IMR-90 (cell line): ENCODE data around the gene RASSF4. TPM values are rescaled to one million over a fixed set of nuclear protein-coding genes. Genes with fewer than 3 reads are reported as not detected.

Experiments
- ATAC-seq: fragments of 200-7000 bp; cut with Tn5 transposase; 2 replicates; pipeline ENCODE4 v1.9.1; 2020; ENCODE audit warnings: low read depth, mild to moderate bottlenecking, moderate library complexity
- BruUV-seq: library from RNA; stranded (reverse); fragments of 400-500 nt; replicated peaks from 2 replicates; lab custom pipeline; 2021; lab: Mats Ljungman, UMichigan
- CTCF ChIA-PET: fragments of 300-600 bp; formaldehyde crosslinking; extraction: SDS; loops from one replicate; lab custom pipeline; 2021; ENCODE audit warnings: antibody characterized with exemption; lab: Yijun Ruan, JAX
- POLR2A ChIA-PET: fragments of 300-600 bp; sonication (Branson Sonifier 250); formaldehyde crosslinking; loops from one replicate; lab custom pipeline; 2022; ENCODE audit warnings: antibody characterized with exemption; ENCODE audit not compliant: unreplicated experiment; lab: Charles Lee
- DNase-seq: peaks from one replicate; pipeline ENCODE4 v3.0.0; 2013
- H2AFZ ChIP-seq: replicated peaks from 2 replicates; pipeline ENCODE3; 2013; ENCODE audit warnings: low read length, mild to moderate bottlenecking; ENCODE audit not compliant: poor library complexity
- H2AK5ac ChIP-seq: 2 replicates; pipeline ENCODE4 v1.6.1; 2013; ENCODE audit warnings: low read depth, low read length, inconsistent platforms
- H2AK9ac ChIP-seq: replicated peaks from 2 replicates; pipeline ENCODE3; 2013; ENCODE audit warnings: mild to moderate bottlenecking, low read depth, low read length, moderate library complexity; ENCODE audit not compliant: poor library complexity
- H2BK120ac ChIP-seq: 2 replicates; pipeline ENCODE4 v1.6.1; 2013; ENCODE audit warnings: low read depth, low read length, inconsistent platforms
- H2BK15ac ChIP-seq: 3 replicates; pipeline ENCODE4 v1.6.1; 2013; ENCODE audit warnings: low read depth, low read length, inconsistent platforms
- H2BK20ac ChIP-seq: 2 replicates; pipeline ENCODE4 v1.6.1; 2013; ENCODE audit warnings: low read depth, mild to moderate bottlenecking, inconsistent platforms, low read length, moderate library complexity
- H2BK5ac ChIP-seq: 2 replicates; pipeline ENCODE4 v1.6.1; 2013; ENCODE audit warnings: mild to moderate bottlenecking, low read depth, low read length, inconsistent platforms; ENCODE audit not compliant: poor library complexity, severe bottlenecking
- H3K14ac ChIP-seq: replicated peaks from 2 replicates; pipeline ENCODE4 v1.6.1; 2013; ENCODE audit warnings: low read depth, low read length, inconsistent platforms
- H3K18ac ChIP-seq: 2 replicates; pipeline ENCODE4 v1.6.1; 2013; ENCODE audit warnings: low read depth, low read length, control low read depth
- H3K23ac ChIP-seq: 2 replicates; pipeline ENCODE4 v1.6.1; 2013; ENCODE audit warnings: low read depth, low read length, inconsistent platforms
- H3K27ac ChIP-seq: 2 replicates; pipeline ENCODE4 v1.5.1; 2013; ENCODE audit warnings: mild to moderate bottlenecking, control low read depth, low read length; ENCODE audit not compliant: insufficient read depth
- H3K27me3 ChIP-seq: 2 replicates; pipeline ENCODE4 v1.6.1; 2013; ENCODE audit warnings: low read length; ENCODE audit not compliant: control insufficient read depth, insufficient read depth
- H3K36me3 ChIP-seq: 2 replicates; pipeline ENCODE4 v1.6.1; 2013; ENCODE audit warnings: low read length, mixed read lengths; ENCODE audit not compliant: control insufficient read depth, insufficient read depth
- H3K4ac ChIP-seq: 2 replicates; pipeline ENCODE4 v1.6.1; 2013; ENCODE audit warnings: low read depth, low read length, inconsistent platforms
- H3K4me1 ChIP-seq: 2 replicates; pipeline ENCODE4 v1.6.1; 2013; ENCODE audit warnings: low read length, mixed read lengths; ENCODE audit not compliant: control insufficient read depth, insufficient read depth
- H3K4me2 ChIP-seq: 2 replicates; pipeline ENCODE4 v1.6.1; 2013; ENCODE audit warnings: low read depth, mild to moderate bottlenecking, control low read depth, low read length, moderate library complexity
- H3K4me3 ChIP-seq: 2 replicates; pipeline ENCODE4 v1.5.1; 2013; ENCODE audit warnings: low read depth, mild to moderate bottlenecking, control low read depth, low read length, moderate library complexity; ENCODE audit not compliant: insufficient read depth
- H3K56ac ChIP-seq: 2 replicates; pipeline ENCODE4 v1.6.1; 2013; ENCODE audit warnings: low read length, inconsistent platforms; ENCODE audit not compliant: insufficient read depth; ENCODE audit errors: extremely low read depth
- H3K79me1 ChIP-seq, 2 experiments: 2 replicates each; pipeline ENCODE4 v1.6.1; 2013; ENCODE audit warnings: low read length in 2 of 2, inconsistent platforms in 1 of 2, low read depth in 1 of 2
- H3K9ac ChIP-seq: 2 replicates; pipeline ENCODE4 v1.6.1; 2013; ENCODE audit warnings: low read depth, low read length, control low read depth
- H3K9me1 ChIP-seq: 2 replicates; pipeline ENCODE4 v1.6.1; 2013; ENCODE audit warnings: low read length, inconsistent platforms; ENCODE audit not compliant: insufficient read depth
- H3K9me3 ChIP-seq: 2 replicates; pipeline ENCODE4 v1.6.1; 2013; ENCODE audit warnings: low read length; ENCODE audit not compliant: control insufficient read depth, insufficient read depth
- H4K20me1 ChIP-seq: 2 replicates; pipeline ENCODE4 v1.6.1; 2013; ENCODE audit warnings: low read length, inconsistent platforms; ENCODE audit not compliant: insufficient read depth
- H4K5ac ChIP-seq: 2 replicates; pipeline ENCODE4 v1.6.1; 2013; ENCODE audit warnings: mild to moderate bottlenecking, low read depth, low read length, control low read depth
- H4K8ac ChIP-seq, 2 experiments: 2 replicates each; pipeline ENCODE4 v1.6.1; 2013; ENCODE audit warnings: low read depth in 2 of 2, low read length in 2 of 2, control low read depth in 1 of 2, inconsistent platforms in 1 of 2
- H4K91ac ChIP-seq: 2 replicates; pipeline ENCODE4 v1.6.1; 2013; ENCODE audit warnings: low read depth, low read length, inconsistent platforms; ENCODE audit not compliant: insufficient read depth
- BHLHE40 ChIP-seq: fragments of 150-350 bp; IDR thresholded peaks from 2 replicates; pipeline ENCODE4 v1.6.1; 2016; ENCODE audit warnings: mild to moderate bottlenecking, low read depth, low read length
- CEBPB ChIP-seq: IDR thresholded peaks from 2 replicates; pipeline ENCODE4 v1.6.1; 2012; ENCODE audit warnings: low read depth, low read length, improper control_type of control experiment
- CHD1 ChIP-seq: IDR thresholded peaks from 2 replicates; pipeline ENCODE4 v1.6.1; 2012; ENCODE audit warnings: low read depth, low read length, improper control_type of control experiment
- CTCF ChIP-seq: conservative IDR thresholded peaks from 2 replicates; pipeline ENCODE4 v1.5.1; 2012; ENCODE audit warnings: mild to moderate bottlenecking, low read depth, low read length, improper control_type of control experiment
- ELK1 ChIP-seq: fragments of 150-350 bp; IDR thresholded peaks from 2 replicates; pipeline ENCODE4 v1.6.1; 2016; ENCODE audit warnings: low read depth, mild to moderate bottlenecking, low read length, moderate library complexity, borderline replicate concordance
- FOS ChIP-seq: fragments of 150-350 bp; IDR thresholded peaks from 2 replicates; pipeline ENCODE4 v1.6.1; 2016; ENCODE audit warnings: low read depth, low read length
- MAFK ChIP-seq: IDR thresholded peaks from 2 replicates; pipeline ENCODE4 v1.6.1; 2012; ENCODE audit warnings: low read depth, low read length, improper control_type of control experiment
- MAZ ChIP-seq: IDR thresholded peaks from 2 replicates; pipeline ENCODE4 v1.6.1; 2012; ENCODE audit warnings: low read depth, mild to moderate bottlenecking, low read length, improper control_type of control experiment, moderate library complexity, borderline replicate concordance
- MXI1 ChIP-seq: IDR thresholded peaks from 2 replicates; pipeline ENCODE4 v1.6.1; 2012; ENCODE audit warnings: low read depth, mild to moderate bottlenecking, low read length, moderate library complexity, borderline replicate concordance
- NFE2L2 ChIP-seq: fragments of 150-350 bp; IDR thresholded peaks from 2 replicates; pipeline ENCODE4 v1.6.1; 2016; ENCODE audit warnings: low read depth, mild to moderate bottlenecking, low read length
- RAD21 ChIP-seq: IDR thresholded peaks from 2 replicates; pipeline ENCODE4 v1.6.1; 2012; ENCODE audit warnings: low read length, improper control_type of control experiment
- RCOR1 ChIP-seq: IDR thresholded peaks from 2 replicates; pipeline ENCODE4 v1.6.1; 2012; ENCODE audit warnings: mild to moderate bottlenecking, low read length, improper control_type of control experiment; ENCODE audit not compliant: insufficient replicate concordance
- RFX5 ChIP-seq: IDR thresholded peaks from 2 replicates; pipeline ENCODE4 v1.8.0; 2012; ENCODE audit warnings: low read depth, mild to moderate bottlenecking, low read length, moderate library complexity
- SMC3 ChIP-seq: fragments of 150-350 bp; IDR thresholded peaks from 2 replicates; pipeline ENCODE4 v1.6.1; 2016; ENCODE audit warnings: low read depth, mild to moderate bottlenecking, antibody characterized with exemption, low read length, moderate library complexity
- USF2 ChIP-seq: fragments of 150-350 bp; IDR thresholded peaks from 2 replicates; pipeline ENCODE4 v1.6.1; 2017; ENCODE audit warnings: mild to moderate bottlenecking, antibody characterized with exemption, low read length, low read depth
- WGBS, 2 experiments: methylation state at CpG; one replicate each; pipeline versions ENCODE4 v1.1.5 to v1.1.7; 2013; ENCODE audit warnings: missing lambda C conversion rate in 2 of 2; ENCODE audit not compliant: insufficient read length in 1 of 2; ENCODE audit errors: extremely low coverage in 2 of 2; 5-methylcytosine and 5-hydroxymethylcytosine counted together
- dilution Hi-C: fragments of 300-500 bp; cut with HindIII; formaldehyde crosslinking; loops from one replicate; pipeline ENCODE4 v1.14.3; 2018; ENCODE audit warnings: low sequenced_read_pairs; ENCODE audit not compliant: unreplicated experiment
- in situ Hi-C: fragments of 300-500 bp; cut with MboI; formaldehyde crosslinking; loops from 3 replicates; pipeline ENCODE4 v1.14.3; 2019; ENCODE audit warnings: low sequenced_read_pairs, inconsistent platforms, mixed read lengths
- intact Hi-C: fragments of 100-400 bp; cut with micrococcal nuclease; formaldehyde crosslinking; loops from 2 replicates; pipeline ENCODE4 v1.10.0; 2022
- polyA plus RNA-seq, 3 experiments: library from polyadenylated mRNA; depleted of rRNA; stranded (reverse); fragments of >200 nt; gene quantifications; 2 replicates each; pipeline ENCODE4 v1.2.3, GENCODE V29; 2012; ENCODE audit warnings: low replicate concordance in 1 of 3
- total RNA-seq: library from RNA; depleted of rRNA; stranded (reverse); fragments of >200 nt; gene quantifications from 2 replicates; pipeline ENCODE4 v1.2.3, GENCODE V29; 2012

RASSF4 gene
- total and polyA plus RNA-seq, 2 of the 4 experiments (the other 2 are of a cell fraction), result 5.9 to 8.6 TPM

- dilution Hi-C loops (no loop called here), in situ Hi-C loops (no loop called here), intact Hi-C loops (no loop called here)
- Histone ChIP-seq H3K36me3 (peaks cover 4% of the 10 kb centered on the region; the same call in 1 of the 2 replicates), H2BK120ac (no peak overlapping the region), H4K20me1 (no peaks in the 10 kb centered on the region), H3K56ac (no peak overlapping the region), H3K23ac (no peak overlapping the region), H2BK20ac (no peak overlapping the region), H2AK9ac (no peak overlapping the region), H4K91ac (no peak overlapping the region), H2BK15ac (no peak overlapping the region), H3K4me3 (no peak overlapping the region), H4K8ac (no peak overlapping the region), H3K9me3 (peaks cover 2% of the 10 kb centered on the region; the same call in 1 of the 2 replicates), H2AFZ (no peak overlapping the region), H3K4me1 (peaks cover 25% of the 10 kb centered on the region), H3K9me1 (peaks cover 11% of the 10 kb centered on the region), H4K5ac (no peak overlapping the region), H3K9ac (no peak overlapping the region), H2AK5ac (no peak overlapping the region), H2BK5ac (no peak overlapping the region), H3K4me2 (no peak overlapping the region; the same call in 1 of the 2 replicates), H3K79me1 (peaks cover 11 to 27% of the 10 kb centered on the region in 2 experiments; a peak in 3 of 4 replicates), H3K4ac (no peak overlapping the region), H3K14ac (no peak overlapping the region), H3K27ac (no peak overlapping the region), H3K18ac (no peak overlapping the region), H3K27me3 (no peaks in the 10 kb centered on the region)
- ATAC-seq (no peak), DNase-seq (no peak)
- 100% methylated on average over 1 of the region's 4 CpGs; no CpG with 5 or more reads in 1 of the 2 experiments for WGBS, 2 experiments
- ChIA-PET POLR2A (no interaction called here), CTCF (no interaction called here)
- BruUV-seq, result no TSS peak
- TF ChIP-seq CHD1 (no peak), MXI1 (no peak), NFE2L2 (no peak), USF2 (no peak), BHLHE40 (no peak), ELK1 (no peak), RAD21 (no peak), MAZ (no peak), FOS (no peak), CTCF (no peak), CEBPB (no peak), RFX5 (no peak), SMC3 (no peak), MAFK (no peak), RCOR1 (no peak)
These were observed 1.6 kb downstream of the RASSF4 start for GRCh38 chr10:44961230-44961571.
